ENCODE data around the gene TNFSF9.
"Not testable (repeated sequence)": the region's sequence is repeated elsewhere in the genome, so short reads cannot be mapped to it uniquely, and the experiment has no call there.

TNFSF9 gene

GRCh38 chr19:6532244-6532999, 1.6 kb downstream of the TNFSF9 start:
- peak; percentile 44 for DNase-seq
- Mint-ChIP-seq H3K9me3 (peaks cover 8% of the 10 kb centered on the region), H3K27ac (peak overlapping the region; percentile 70), H3K27me3 (peaks cover 76% of the 10 kb centered on the region), H3K4me3 (peak overlapping the region; percentile 69), H3K4me1 (peaks cover 53% of the 10 kb centered on the region), H3K36me3 (peaks cover 9% of the 10 kb centered on the region)
- CTCF ChIA-PET = no interaction called here

GRCh38 chr19:6533000-6533328, 2.1 kb downstream of the TNFSF9 start:
- no peak for DNase-seq
- Mint-ChIP-seq H3K27ac (no peak overlapping the region), H3K4me1 (peaks cover 59% of the 10 kb centered on the region), H3K36me3 (peaks cover 9% of the 10 kb centered on the region), H3K4me3 (peak overlapping the region; percentile 39), H3K27me3 (peaks cover 71% of the 10 kb centered on the region), H3K9me3 (peaks cover 8% of the 10 kb centered on the region)
- CTCF ChIA-PET = no interaction called here

- CTCF ChIA-PET = no interaction called here
- H3K4me1 Mint-ChIP-seq = peaks cover 65% of the 10 kb centered on the region
- no peak overlapping the region for H3K4me3 Mint-ChIP-seq
- H3K36me3 Mint-ChIP-seq = peaks cover 9% of the 10 kb centered on the region
- no peak for DNase-seq
- H3K27ac Mint-ChIP-seq = no peak overlapping the region
- peaks cover 8% of the 10 kb centered on the region for H3K9me3 Mint-ChIP-seq
- H3K27me3 Mint-ChIP-seq = peaks cover 62% of the 10 kb centered on the region
Observed at GRCh38 chr19:6533746-6534418, 3.1 kb downstream of the TNFSF9 start.

- H3K4me1 Mint-ChIP-seq = peaks cover 68% of the 10 kb centered on the region
- no peak for DNase-seq
- H3K9me3 Mint-ChIP-seq = peaks cover 8% of the 10 kb centered on the region
- peaks cover 58% of the 10 kb centered on the region for H3K27me3 Mint-ChIP-seq
- no peak overlapping the region for H3K4me3 Mint-ChIP-seq
- H3K36me3 Mint-ChIP-seq = peaks cover 9% of the 10 kb centered on the region
- CTCF ChIA-PET = interaction anchor here (2.3 kb wide), 1 partner anchor 17 kb away, joined by 8 read pairs; no protein-coding TSS in a partner anchor
- no peak overlapping the region for H3K27ac Mint-ChIP-seq
Observed at GRCh38 chr19:6534451-6535093, 3.7 kb downstream of the TNFSF9 start.

- Mint-ChIP-seq H3K27me3 (peaks cover 50% of the 10 kb centered on the region), H3K4me3 (peak overlapping the region; percentile 33), H3K4me1 (peaks cover 60% of the 10 kb centered on the region), H3K27ac (peak overlapping the region; percentile 82), H3K9me3 (peaks cover 8% of the 10 kb centered on the region), H3K36me3 (peaks cover 9% of the 10 kb centered on the region)
- DNase-seq = no peak
- CTCF ChIA-PET = interaction anchor here (1.1 to 2.3 kb wide), 2 partner anchors 12 to 16 kb away, joined by 3 to 8 read pairs; no protein-coding TSS in a partner anchor
Observed at GRCh38 chr19:6535558-6536137, 4.8 kb downstream of the TNFSF9 start.

GRCh38 chr19:6539514-6539913, 8.7 kb downstream of the TNFSF9 start:
- CTCF ChIA-PET = no interaction called here
- DNase-seq = no peak
- peaks cover 9% of the 10 kb centered on the region for H3K36me3 Mint-ChIP-seq
- H3K4me3 Mint-ChIP-seq = no peak overlapping the region
- peaks cover 29% of the 10 kb centered on the region for H3K27me3 Mint-ChIP-seq
- no peak overlapping the region for H3K27ac Mint-ChIP-seq
- peaks cover 37% of the 10 kb centered on the region for H3K4me1 Mint-ChIP-seq
- peaks cover 8% of the 10 kb centered on the region for H3K9me3 Mint-ChIP-seq

GRCh38 chr19:6540918-6541689, 10.3 kb downstream of the TNFSF9 start:
- Mint-ChIP-seq H3K9me3 (peaks cover 4% of the 10 kb centered on the region), H3K4me1 (peaks cover 28% of the 10 kb centered on the region), H3K27me3 (peaks cover 25% of the 10 kb centered on the region), H3K36me3 (peaks cover 5% of the 10 kb centered on the region), H3K4me3 (no peak overlapping the region), H3K27ac (no peak overlapping the region)
- DNase-seq = no peak
- CTCF ChIA-PET = no interaction called here

GRCh38 chr19:6543866-6544347, 13.1 kb downstream of the TNFSF9 start:
- no peaks in the 10 kb centered on the region for H3K36me3 Mint-ChIP-seq
- no peak for DNase-seq
- peaks cover 7% of the 10 kb centered on the region for H3K4me1 Mint-ChIP-seq
- H3K27ac Mint-ChIP-seq = no peak overlapping the region
- H3K4me3 Mint-ChIP-seq = no peak overlapping the region
- H3K9me3 Mint-ChIP-seq = peaks cover 5% of the 10 kb centered on the region
- H3K27me3 Mint-ChIP-seq = peaks cover 30% of the 10 kb centered on the region
- CTCF ChIA-PET = interaction anchor here (0.6 kb wide), 1 partner anchor 48 kb away, joined by 4 read pairs; no protein-coding TSS in a partner anchor

- H3K4me3 Mint-ChIP-seq, H3K36me3 Mint-ChIP-seq, H3K9me3 Mint-ChIP-seq, H3K27ac Mint-ChIP-seq, DNase-seq: not testable (repeated sequence)
- Mint-ChIP-seq H3K27me3 (peaks cover 18% of the 10 kb centered on the region), H3K4me1 (peaks cover 17% of the 10 kb centered on the region)
- CTCF ChIA-PET = interaction anchor here (0.5 to 2.0 kb wide), 2 partner anchors 15 to 34 kb away, joined by 3 to 8 read pairs; no protein-coding TSS in a partner anchor
Observed at GRCh38 chr19:6550679-6551078, 19.9 kb downstream of the TNFSF9 start.

GRCh38 chr19:6551091-6551490, 20.3 kb downstream of the TNFSF9 start:
- no peak for DNase-seq
- Mint-ChIP-seq H3K27ac (no peak overlapping the region), H3K4me1 (peaks cover 17% of the 10 kb centered on the region), H3K4me3 (no peak overlapping the region), H3K9me3 (peaks cover 5% of the 10 kb centered on the region), H3K36me3 (no peaks in the 10 kb centered on the region), H3K27me3 (peaks cover 16% of the 10 kb centered on the region)
- CTCF ChIA-PET = interaction anchor here (2.0 to 2.7 kb wide), 2 partner anchors 12 to 16 kb away, joined by 8 to 12 read pairs; no protein-coding TSS in a partner anchor

GRCh38 chr19:6551607-6552450, 21.0 kb downstream of the TNFSF9 start:
- H3K36me3 Mint-ChIP-seq = no peaks in the 10 kb centered on the region
- H3K27me3 Mint-ChIP-seq = peaks cover 11% of the 10 kb centered on the region
- no peak overlapping the region for H3K27ac Mint-ChIP-seq
- peaks cover 17% of the 10 kb centered on the region for H3K4me1 Mint-ChIP-seq
- H3K4me3 Mint-ChIP-seq = no peak overlapping the region
- CTCF ChIA-PET = interaction anchor here (1.5 to 2.7 kb wide), 3 partner anchors 12 to 35 kb away, joined by 5 to 12 read pairs (median 8); no protein-coding TSS in a partner anchor
- DNase-seq = peak; percentile 73
- peaks cover 5% of the 10 kb centered on the region for H3K9me3 Mint-ChIP-seq

GRCh38 chr19:6556043-6556449, 25.2 kb downstream of the TNFSF9 start:
- Mint-ChIP-seq H3K27ac (no peak overlapping the region), H3K27me3 (peaks cover 6% of the 10 kb centered on the region), H3K36me3 (no peaks in the 10 kb centered on the region), H3K4me3 (no peak overlapping the region), H3K4me1 (peaks cover 14% of the 10 kb centered on the region), H3K9me3 (no peaks in the 10 kb centered on the region)
- CTCF ChIA-PET = no interaction called here
- DNase-seq = no peak
